ENCODE measurements around the gene TAP1. TPM values are rescaled to one million over a fixed set of nuclear protein-coding genes. Genes with fewer than 3 reads are reported as not detected.
A peak's percentile ranks its signal among the peaks of the same experiment; 100 is the strongest.

Gene TAP1
- 100 to 1,000 TPM in 1 of 3 donors, 10 to 100 TPM in 2; 69.5 to 131 (median 91.3) TPM for total RNA-seq
- long read RNA-seq, donor 1, transcript TAP1-201 (11 exons, 2,959 nt), result major isoform, 184 of 205 reads
- long read RNA-seq, donor 1, partial matches to known transcripts, result 9 of 205 reads
- long read RNA-seq, donor 1, other reads (novel, unspliced or antisense), result 9 of 205 reads
- long read RNA-seq, donor 2, transcript TAP1-201 (11 exons, 2,959 nt), result major isoform, 99 of 112 reads
- long read RNA-seq, donor 2, partial matches to known transcripts, result 9 of 112 reads
- long read RNA-seq, donor 2, other reads (novel, unspliced or antisense), result 4 of 112 reads

- Histone ChIP-seq H3K36me3 (ENCODE audit: low read depth) (no peaks in the 10 kb centered on the region), H3K9me3 (no peaks in the 10 kb centered on the region), H3K4me3 (peak within 1 kb of the TSS; percentile 97), H3K4me1 (ENCODE audit: low read depth) (peaks cover 24% of the 10 kb centered on the region)
- peak; percentile 92 for ATAC-seq
- intact Hi-C loops (cut with DNase I, micrococcal nuclease), result no loop called here
- DNase-seq, result peak; percentile 96 to 98 (median 97)
- TF ChIP-seq, protein P1, sequence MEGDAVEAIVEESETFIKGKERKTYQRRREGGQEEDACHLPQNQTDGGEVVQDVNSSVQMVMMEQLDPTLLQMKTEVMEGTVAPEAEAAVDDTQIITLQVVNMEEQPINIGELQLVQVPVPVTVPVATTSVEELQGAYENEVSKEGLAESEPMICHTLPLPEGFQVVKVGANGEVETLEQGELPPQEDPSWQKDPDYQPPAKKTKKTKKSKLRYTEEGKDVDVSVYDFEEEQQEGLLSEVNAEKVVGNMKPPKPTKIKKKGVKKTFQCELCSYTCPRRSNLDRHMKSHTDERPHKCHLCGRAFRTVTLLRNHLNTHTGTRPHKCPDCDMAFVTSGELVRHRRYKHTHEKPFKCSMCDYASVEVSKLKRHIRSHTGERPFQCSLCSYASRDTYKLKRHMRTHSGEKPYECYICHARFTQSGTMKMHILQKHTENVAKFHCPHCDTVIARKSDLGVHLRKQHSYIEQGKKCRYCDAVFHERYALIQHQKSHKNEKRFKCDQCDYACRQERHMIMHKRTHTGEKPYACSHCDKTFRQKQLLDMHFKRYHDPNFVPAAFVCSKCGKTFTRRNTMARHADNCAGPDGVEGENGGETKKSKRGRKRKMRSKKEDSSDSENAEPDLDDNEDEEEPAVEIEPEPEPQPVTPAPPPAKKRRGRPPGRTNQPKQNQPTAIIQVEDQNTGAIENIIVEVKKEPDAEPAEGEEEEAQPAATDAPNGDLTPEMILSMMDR (IDR thresholded peaks at IDR 0.05), result peak; percentile 87
Observed at GRCh38 chr6:32853541-32854375, at the start of gene TAP1, which contains the start of gene PSMB9. Gene TAP1 (minus strand): TSS chr6:32853704. CDS start chr6:32853636, 68 bp downstream. Gene PSMB9 (plus strand): TSS chr6:32854192. CDS start chr6:32854230, 38 bp downstream.

- peak overlapping the region; percentile 58 for H3K4me3 ChIP-seq
- ATAC-seq (peak; percentile 45), DNase-seq (no peak)
- H3K36me3 ChIP-seq (ENCODE audit: low read depth), result no peaks in the 10 kb centered on the region
- peaks cover 4% of the 10 kb centered on the region for H3K4me1 ChIP-seq (ENCODE audit: low read depth)
- intact Hi-C loops (cut with DNase I, micrococcal nuclease), result no loop called here
- no peaks in the 10 kb centered on the region for H3K9me3 ChIP-seq
- TF ChIP-seq, protein P1 (IDR thresholded peaks at IDR 0.05), result no peak
Observed at GRCh38 chr6:32895006-32895345, 41.5 kb upstream of the TAP1 start.

GRCh38 chr6:32894085-32895005, 40.8 kb upstream of the TAP1 start:
- intact Hi-C loops (cut with DNase I, micrococcal nuclease), result no loop called here
- TF ChIP-seq, protein P1 (IDR thresholded peaks at IDR 0.05), result no peak
- Histone ChIP-seq H3K4me1 (ENCODE audit: low read depth) (peaks cover 4% of the 10 kb centered on the region), H3K36me3 (ENCODE audit: low read depth) (no peaks in the 10 kb centered on the region), H3K9me3 (no peaks in the 10 kb centered on the region), H3K4me3 (peak overlapping the region; percentile 58)
- ATAC-seq (peak; percentile 99), DNase-seq (peak; percentile 95 to 99 (median 97))

GRCh38 chr6:32890831-32891230, 37.3 kb upstream of the TAP1 start:
- H3K36me3 ChIP-seq (ENCODE audit: low read depth), result no peaks in the 10 kb centered on the region
- intact Hi-C loops (cut with DNase I, micrococcal nuclease), result no loop called here
- H3K4me3 ChIP-seq, result no peak overlapping the region
- no peaks in the 10 kb centered on the region for H3K9me3 ChIP-seq
- H3K4me1 ChIP-seq (ENCODE audit: low read depth), result peaks cover 4% of the 10 kb centered on the region
- TF ChIP-seq, protein P1 (IDR thresholded peaks at IDR 0.05), result no peak
- DNase-seq (no peak), ATAC-seq (no peak)

- H3K4me1 ChIP-seq (ENCODE audit: low read depth), result peaks cover 4% of the 10 kb centered on the region
- intact Hi-C loops (cut with DNase I, micrococcal nuclease), result loop anchor here in 1 of 2 donors (10.0 kb wide), 2 partner anchors 55 to 95 kb away; partner anchors contain the start of gene HLA-DMB
- no peaks in the 10 kb centered on the region for H3K36me3 ChIP-seq (ENCODE audit: low read depth)
- TF ChIP-seq, protein P1 (IDR thresholded peaks at IDR 0.05), result no peak
- H3K4me3 ChIP-seq, result no peak overlapping the region
- ATAC-seq, result no peak
- no peaks in the 10 kb centered on the region for H3K9me3 ChIP-seq
- no peak for DNase-seq
Observed at GRCh38 chr6:32889533-32889932, 36.0 kb upstream of the TAP1 start.
